Neural cell (in vitro differentiated cells): ENCODE measurements around the gene LCE1D.

Experiments
- CTCF ChIP-seq: fragments of 450-650 bp; IDR thresholded peaks from 2 replicates; pipeline ENCODE4 v1.5.1; 2014; ENCODE audit warnings: antibody characterized with exemption, mild to moderate bottlenecking, moderate library complexity; ENCODE audit not compliant: poor library complexity, severe bottlenecking
- EP300 ChIP-seq: fragments of 450-650 bp; conservative IDR thresholded peaks from 2 replicates; pipeline ENCODE4 v1.6.1; 2014; ENCODE audit warnings: antibody characterized with exemption, mild to moderate bottlenecking, moderate library complexity; ENCODE audit not compliant: poor library complexity, severe bottlenecking
- EZH2 ChIP-seq: fragments of 200-600, 300-800 bp; shearing (Covaris generic), sonication (generic); IDR thresholded peaks from 2 replicates; pipeline ENCODE4 v1.6.1; 2014; ENCODE audit warnings: antibody characterized with exemption, low read length, borderline replicate concordance, mild to moderate bottlenecking; ENCODE audit not compliant: insufficient read depth, poor library complexity, severe bottlenecking
- MXI1 ChIP-seq: fragments of 450-650 bp; conservative IDR thresholded peaks from 2 replicates; pipeline ENCODE4 v1.6.1; 2014; ENCODE audit warnings: antibody characterized with exemption, mild to moderate bottlenecking; ENCODE audit not compliant: poor library complexity, severe bottlenecking
- REST ChIP-seq: IDR thresholded peaks from 2 replicates; pipeline ENCODE4 v1.6.1; 2012; ENCODE audit warnings: borderline replicate concordance
- SMC3 ChIP-seq: fragments of 450-650 bp; conservative IDR thresholded peaks from 2 replicates; pipeline ENCODE4 v1.6.1; 2014; ENCODE audit warnings: antibody characterized with exemption, mild to moderate bottlenecking, moderate library complexity; ENCODE audit not compliant: poor library complexity

- TF ChIP-seq SMC3 (no peak), CTCF (no peak), REST (no peak), MXI1 (no peak), EZH2 (no peak), EP300 (no peak)
These were observed at the start of gene LCE1D for GRCh38 chr1:152796421-152796820.
